ENCODE results near the gene CCNA2.

GRCh38 chr4:121783210-121783609, 40.5 kb downstream of the CCNA2 start:
- no peak for TF ChIP-seq CTCF (IDR thresholded peaks at IDR 0.05)
- no peak for TF ChIP-seq POLR2A (IDR thresholded peaks at IDR 0.05)
